HG02642 (cell line): ENCODE data around the gene PRDM2.

ENCODE experiments used
- ATAC-seq: cut with Tn5 transposase; IDR thresholded peaks from one replicate; pipeline ENCODE4 v1.9.1; 2021; ENCODE audit warnings: mild to moderate bottlenecking; ENCODE audit not compliant: unreplicated experiment, poor library complexity

PRDM2 gene

GRCh38 chr1:13760921-13761320, 60.9 kb downstream of the PRDM2 start:
- ATAC-seq = no peak

- no peak for ATAC-seq
Measured at GRCh38 chr1:13761883-13762282, 61.9 kb downstream of the PRDM2 start.

GRCh38 chr1:13762642-13763041, 62.7 kb downstream of the PRDM2 start:
- ATAC-seq = no peak

GRCh38 chr1:13763222-13763621, 63.2 kb downstream of the PRDM2 start:
- no peak for ATAC-seq

- ATAC-seq = no peak
Measured at GRCh38 chr1:13763991-13764390, 64.0 kb downstream of the PRDM2 start.

- ATAC-seq = no peak
Measured at GRCh38 chr1:13764588-13765332, 64.8 kb downstream of the PRDM2 start.

GRCh38 chr1:13766592-13767564, 66.9 kb downstream of the PRDM2 start:
- no peak for ATAC-seq

- no peak for ATAC-seq
Measured at GRCh38 chr1:13769212-13769611, 69.2 kb downstream of the PRDM2 start.

- ATAC-seq = no peak
Measured at GRCh38 chr1:13769830-13770229, 69.8 kb downstream of the PRDM2 start.

- ATAC-seq = no peak
Measured at GRCh38 chr1:13770743-13771142, 70.8 kb downstream of the PRDM2 start.

- ATAC-seq = no peak
Measured at GRCh38 chr1:13771745-13772144, 71.8 kb downstream of the PRDM2 start.

GRCh38 chr1:13772271-13772670, 72.3 kb downstream of the PRDM2 start:
- ATAC-seq = no peak

- no peak for ATAC-seq
Measured at GRCh38 chr1:13774121-13774520, 74.1 kb downstream of the PRDM2 start.

- ATAC-seq = no peak
Measured at GRCh38 chr1:13775459-13775858, 75.5 kb downstream of the PRDM2 start.

- ATAC-seq = no peak
Measured at GRCh38 chr1:13775916-13776315, 75.9 kb downstream of the PRDM2 start.

- ATAC-seq = no peak
Measured at GRCh38 chr1:13778431-13778830, 78.4 kb downstream of the PRDM2 start.

GRCh38 chr1:13779930-13780329, 79.9 kb downstream of the PRDM2 start:
- no peak for ATAC-seq

GRCh38 chr1:13780780-13781179, 80.8 kb downstream of the PRDM2 start:
- no peak for ATAC-seq

GRCh38 chr1:13781228-13781627, 81.2 kb downstream of the PRDM2 start:
- no peak for ATAC-seq

GRCh38 chr1:13781907-13782633, 82.1 kb downstream of the PRDM2 start:
- no peak for ATAC-seq
